ENCODE data around the gene NTNG1.

The NTNG1 gene

GRCh38 chr1:107264007-107264406 lies 123.2 kb downstream of the NTNG1 start:
- DNase-seq = no peak

- no peak for DNase-seq
These were observed 123.7 kb downstream of the NTNG1 start for GRCh38 chr1:107264561-107264960.

GRCh38 chr1:107267489-107267888 lies 126.7 kb downstream of the NTNG1 start:
- DNase-seq = no peak

GRCh38 chr1:107272321-107272720 lies 131.5 kb downstream of the NTNG1 start:
- no peak for DNase-seq

GRCh38 chr1:107273515-107273914 lies 132.7 kb downstream of the NTNG1 start:
- no peak for DNase-seq

- DNase-seq = no peak
These were observed 133.4 kb downstream of the NTNG1 start for GRCh38 chr1:107274227-107274626.

GRCh38 chr1:107276247-107276646 lies 135.4 kb downstream of the NTNG1 start:
- DNase-seq = no peak

GRCh38 chr1:107277022-107277421 lies 136.2 kb downstream of the NTNG1 start:
- no peak for DNase-seq

GRCh38 chr1:107286125-107286524 lies 145.3 kb downstream of the NTNG1 start:
- peak; percentile 3 for DNase-seq

- no peak for DNase-seq
These were observed 151.1 kb downstream of the NTNG1 start for GRCh38 chr1:107291987-107292386.

- DNase-seq = no peak
These were observed 153.2 kb downstream of the NTNG1 start for GRCh38 chr1:107293901-107294613.

GRCh38 chr1:107294686-107295085 lies 153.8 kb downstream of the NTNG1 start:
- DNase-seq = no peak

- no peak for DNase-seq
These were observed 156.8 kb downstream of the NTNG1 start for GRCh38 chr1:107297681-107298080.

GRCh38 chr1:107298526-107298925 lies 157.7 kb downstream of the NTNG1 start:
- no peak for DNase-seq

- DNase-seq = no peak
These were observed 158.7 kb downstream of the NTNG1 start for GRCh38 chr1:107299521-107299920.

GRCh38 chr1:107309962-107310361 lies 169.1 kb downstream of the NTNG1 start:
- DNase-seq = no peak

- DNase-seq = no peak
These were observed 174.8 kb downstream of the NTNG1 start for GRCh38 chr1:107315652-107316051.

- DNase-seq = no peak
These were observed 178.1 kb downstream of the NTNG1 start for GRCh38 chr1:107318932-107319331.

- DNase-seq = no peak
These were observed 182.9 kb downstream of the NTNG1 start for GRCh38 chr1:107323784-107324183.

- DNase-seq = no peak
These were observed 186.1 kb downstream of the NTNG1 start for GRCh38 chr1:107326824-107327445.

GRCh38 chr1:107327446-107327845 lies 186.6 kb downstream of the NTNG1 start:
- no peak for DNase-seq

- DNase-seq = no peak
These were observed 187.2 kb downstream of the NTNG1 start for GRCh38 chr1:107328087-107328486.

GRCh38 chr1:107339775-107340174 lies 198.9 kb downstream of the NTNG1 start:
- no peak for DNase-seq

- no peak for DNase-seq
These were observed 201.5 kb downstream of the NTNG1 start for GRCh38 chr1:107342316-107342715.

GRCh38 chr1:107342768-107343167 lies 201.9 kb downstream of the NTNG1 start:
- no peak for DNase-seq

Measured in activated CD4-positive, alpha-beta T cell treated with anti-CD3 and anti-CD28 coated beads, Interleukin-2, Interleukin-6, amounts not matched to agents 100 ng/mL and 50 ng/mL, durations not matched to agents 16 hours and 8 hours (primary cell).